Esophagus muscularis mucosa (tissue), 4 donors: Measurements from ENCODE around the gene DIP2C. TPM values are rescaled to one million over a fixed set of nuclear protein-coding genes. Genes with fewer than 3 reads are reported as not detected.

Source experiments
- DNase-seq: peaks from one replicate; pipeline ENCODE4 v3.0.0-alpha.2; 2017; ENCODE audit errors: extremely low spot score
- H3K27ac ChIP-seq, 4 donors: fragments of 200-600 bp; sonication (generic); replicated peaks in 1 of 4; 1 replicate in 3 of 4; 2 replicates in 1 of 4; pipeline ENCODE4 v1.5.1; 2016 to 2019; ENCODE audit warnings: mild to moderate bottlenecking in 1 of 4
- H3K27me3 ChIP-seq, 4 donors: fragments of 200-600 bp; sonication (generic); one replicate each; pipeline versions ENCODE4 v1.5.1 to v1.6.0; 2016 to 2019
- H3K36me3 ChIP-seq, 4 donors: fragments of 200-600 bp; sonication (generic); one replicate each; pipeline ENCODE4 v1.5.1; 2016 to 2019
- H3K4me1 ChIP-seq, 4 donors: fragments of 200-600 bp; sonication (generic); one replicate each; pipeline ENCODE4 v1.5.1; 2016 to 2019
- H3K4me3 ChIP-seq, 4 donors: fragments of 200-600 bp; sonication (generic); 1 replicate in 2 of 4; 2 replicates in 2 of 4; pipeline ENCODE4 v1.5.1; 2016 to 2019; ENCODE audit warnings: mild to moderate bottlenecking in 4 of 4, moderate library complexity in 1 of 4
- H3K9me3 ChIP-seq, 4 donors: fragments of 200-600 bp; sonication (generic); 1 replicate in 3 of 4; 2 replicates in 1 of 4; pipeline ENCODE4 v1.5.1; 2016 to 2019
- EP300 ChIP-seq: sonication (generic); formaldehyde crosslinking; IDR thresholded peaks from one replicate; pipeline ENCODE4 v1.6.1; 2017; ENCODE audit warnings: antibody characterized with exemption
- POLR2A ChIP-seq: fragments of 450-650 bp; IDR thresholded peaks from one replicate; pipeline ENCODE4 v1.6.1; 2017; ENCODE audit warnings: antibody characterized with exemption, moderate library complexity, mild to moderate bottlenecking, low read depth
- POLR2AphosphoS5 ChIP-seq, 2 donors: sonication (generic); formaldehyde crosslinking; IDR thresholded peaks; one replicate each; pipeline ENCODE4 v1.6.1; 2017; ENCODE audit warnings: antibody characterized with exemption in 2 of 2
- WGBS: methylation state at CpG from one replicate; pipeline ENCODE4 v1.1.5; 2018; 5-methylcytosine and 5-hydroxymethylcytosine counted together
- intact Hi-C: fragments of 100-400 bp; cut with DNase I; formaldehyde crosslinking; loops from one replicate; pipeline ENCODE4 v1.15.1; 2023
- total RNA-seq, 4 donors: library from RNA; depleted of rRNA; stranded (reverse); fragments of >200 nt; gene quantifications; one replicate each; pipeline versions ENCODE4 v1.1.0 to v1.2.1, GENCODE V29; 2016
- TF ChIP-seq, protein P1 (sequence below), 3 experiments: fragments of 200-600 bp in 2 of 3; fragments of 450-650 bp in 1 of 3; sonication (generic) in 2 of 3; IDR thresholded peaks; one replicate each; pipeline ENCODE4 v1.5.1; 2017 to 2019; ENCODE audit warnings: antibody characterized with exemption in 3 of 3, mild to moderate bottlenecking in 2 of 3, moderate library complexity in 1 of 3

The DIP2C gene
- total RNA-seq, 4 donors from 2014 or later, result 38.6 to 66.4 (median 55.7) TPM

DNA sequence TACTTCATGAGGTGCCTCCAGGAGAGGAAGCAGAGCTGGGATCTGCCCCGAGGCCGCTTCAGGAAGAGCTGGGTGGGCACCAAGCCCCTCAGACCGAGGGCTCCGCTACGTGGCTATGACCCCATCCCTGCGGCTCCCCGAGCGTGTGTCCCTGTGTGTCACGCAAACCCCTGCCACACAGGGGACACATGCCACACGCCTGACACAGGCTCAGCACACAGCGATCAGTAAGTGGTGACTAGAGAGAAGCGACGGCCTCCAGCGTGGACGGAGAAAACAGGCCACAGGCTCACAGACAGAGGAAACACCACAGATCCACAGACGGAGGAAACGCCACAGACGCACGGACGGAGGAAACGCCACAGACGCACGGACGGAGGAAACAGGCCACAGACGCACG lies 18.5 kb downstream of the DIP2C start:
- WGBS, result 85% methylated on average over 26 of the region's 26 CpGs

GRCh38 chr10:670038-670437 lies 19.4 kb downstream of the DIP2C start:
- Histone ChIP-seq H3K4me3 (no peak overlapping the region), H3K36me3 (no peaks in the 10 kb centered on the region), H3K9me3 (no peaks in the 10 kb centered on the region), H3K27me3 (no peaks in the 10 kb centered on the region), H3K27ac (no peak overlapping the region), H3K4me1 (peaks cover 14 to 68% (median 48%) of the 10 kb centered on the region in 4 donors)
- WGBS, result 91% methylated on average over 19 of the region's 19 CpGs
- no peak for DNase-seq
- intact Hi-C loops, result no loop called here
- peak; percentile 71 to 77 for TF ChIP-seq POLR2AphosphoS5 (IDR thresholded peaks at IDR 0.05)
- TF ChIP-seq EP300, result no peak
- TF ChIP-seq, protein P1, sequence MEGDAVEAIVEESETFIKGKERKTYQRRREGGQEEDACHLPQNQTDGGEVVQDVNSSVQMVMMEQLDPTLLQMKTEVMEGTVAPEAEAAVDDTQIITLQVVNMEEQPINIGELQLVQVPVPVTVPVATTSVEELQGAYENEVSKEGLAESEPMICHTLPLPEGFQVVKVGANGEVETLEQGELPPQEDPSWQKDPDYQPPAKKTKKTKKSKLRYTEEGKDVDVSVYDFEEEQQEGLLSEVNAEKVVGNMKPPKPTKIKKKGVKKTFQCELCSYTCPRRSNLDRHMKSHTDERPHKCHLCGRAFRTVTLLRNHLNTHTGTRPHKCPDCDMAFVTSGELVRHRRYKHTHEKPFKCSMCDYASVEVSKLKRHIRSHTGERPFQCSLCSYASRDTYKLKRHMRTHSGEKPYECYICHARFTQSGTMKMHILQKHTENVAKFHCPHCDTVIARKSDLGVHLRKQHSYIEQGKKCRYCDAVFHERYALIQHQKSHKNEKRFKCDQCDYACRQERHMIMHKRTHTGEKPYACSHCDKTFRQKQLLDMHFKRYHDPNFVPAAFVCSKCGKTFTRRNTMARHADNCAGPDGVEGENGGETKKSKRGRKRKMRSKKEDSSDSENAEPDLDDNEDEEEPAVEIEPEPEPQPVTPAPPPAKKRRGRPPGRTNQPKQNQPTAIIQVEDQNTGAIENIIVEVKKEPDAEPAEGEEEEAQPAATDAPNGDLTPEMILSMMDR (IDR thresholded peaks at IDR 0.05), result no peak

More for the DNA sequence above, 18.5 kb downstream of the DIP2C start:
- Histone ChIP-seq H3K9me3 (no peaks in the 10 kb centered on the region), H3K4me3 (no peak overlapping the region), H3K36me3 (no peaks in the 10 kb centered on the region), H3K27me3 (no peaks in the 10 kb centered on the region), H3K27ac (peak overlapping the region in 1 of 4 donors; percentile 23), H3K4me1 (peaks cover 14 to 66% (median 44%) of the 10 kb centered on the region in 4 donors)
- DNase-seq, result no peak
- intact Hi-C loops, result no loop called here
- TF ChIP-seq POLR2A, result no peak

GRCh38 chr10:668786-669485 lies 20.5 kb downstream of the DIP2C start:
- H3K4me3 ChIP-seq, result no peak overlapping the region
- intact Hi-C loops, result no loop called here

DNA sequence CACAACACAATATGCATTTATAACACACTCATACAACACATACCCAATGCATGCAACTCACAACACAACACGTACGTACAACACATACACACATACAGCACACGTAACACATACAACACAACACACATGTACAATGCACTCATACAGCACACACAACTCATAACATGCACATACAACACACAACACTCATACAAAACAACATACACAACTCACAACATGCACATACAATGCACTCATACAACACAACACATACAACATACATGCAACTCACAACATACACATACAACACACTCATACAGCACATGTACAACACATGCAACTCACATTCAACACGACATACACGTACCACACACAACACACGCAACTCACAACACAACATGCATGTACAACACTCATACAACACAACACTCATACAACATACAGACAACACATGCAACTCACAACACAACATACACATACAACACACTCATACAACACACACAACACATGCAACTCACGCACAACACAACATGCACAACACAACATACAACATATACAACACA lies 21.8 kb downstream of the DIP2C start:
- DNase-seq, result no peak
- 97% methylated on average over 7 of the region's 7 CpGs for WGBS
- Histone ChIP-seq H3K9me3 (no peaks in the 10 kb centered on the region), H3K27me3 (no peaks in the 10 kb centered on the region), H3K4me1 (peaks cover 25 to 69% (median 55%) of the 10 kb centered on the region in 4 donors), H3K27ac (no peak overlapping the region), H3K4me3 (no peak overlapping the region), H3K36me3 (no peaks in the 10 kb centered on the region)
- TF ChIP-seq POLR2AphosphoS5 (IDR thresholded peaks at IDR 0.05) (no peak), POLR2A (no peak), EP300 (no peak)
- TF ChIP-seq, protein P1 (IDR thresholded peaks at IDR 0.05), result no peak
- intact Hi-C loops, result no loop called here

More at GRCh38 chr10:668786-669485, 20.5 kb downstream of the DIP2C start:
- Histone ChIP-seq H3K27me3 (no peaks in the 10 kb centered on the region), H3K27ac (no peak overlapping the region), H3K36me3 (no peaks in the 10 kb centered on the region), H3K9me3 (no peaks in the 10 kb centered on the region), H3K4me1 (peaks cover 17 to 69% (median 55%) of the 10 kb centered on the region in 4 donors)
- DNase-seq, result no peak
- 80% methylated on average over 17 of the region's 17 CpGs for WGBS
- TF ChIP-seq, protein P1 (IDR thresholded peaks at IDR 0.05), result no peak
- TF ChIP-seq POLR2A, result no peak
- TF ChIP-seq EP300, result no peak
- no peak for TF ChIP-seq POLR2AphosphoS5 (IDR thresholded peaks at IDR 0.05)

- TF ChIP-seq POLR2AphosphoS5 (IDR thresholded peaks at IDR 0.05) (no peak), EP300 (no peak), POLR2A (no peak)
- TF ChIP-seq, protein P1 (IDR thresholded peaks at IDR 0.05), result no peak
- 73% methylated on average over 14 of the region's 15 CpGs for WGBS
- Histone ChIP-seq H3K36me3 (no peaks in the 10 kb centered on the region), H3K27ac (peak overlapping the region in 3 of 4 donors; percentile 46 to 69 (median 52)), H3K4me3 (no peak overlapping the region), H3K9me3 (no peaks in the 10 kb centered on the region), H3K27me3 (no peaks in the 10 kb centered on the region), H3K4me1 (peaks cover 28 to 72% (median 58%) of the 10 kb centered on the region in 4 donors)
- intact Hi-C loops, result no loop called here
- no peak for DNase-seq
Observed at GRCh38 chr10:667096-667495, 22.4 kb downstream of the DIP2C start.
